Amniotic epithelial cell (primary cell): ENCODE data around the gene ZBTB20.
"Not testable (repeated sequence)": the region's sequence is repeated elsewhere in the genome, so short reads cannot be mapped to it uniquely, and the experiment has no call there.

Experiments used
- DNase-seq: peaks from one replicate; pipeline ENCODE4 v3.0.0-alpha.2; 2010; ENCODE audit warnings: low read depth

The ZBTB20 gene

GRCh38 chr3:114830652-114831051, 316.4 kb downstream of the ZBTB20 start:
- no peak for DNase-seq

- no peak for DNase-seq
These were observed 317.3 kb downstream of the ZBTB20 start for GRCh38 chr3:114829783-114830182.

- DNase-seq: peak; percentile 63
These were observed 319.6 kb downstream of the ZBTB20 start for GRCh38 chr3:114827495-114827894.

GRCh38 chr3:114824014-114824413, 323.1 kb downstream of the ZBTB20 start:
- DNase-seq: no peak

GRCh38 chr3:114823061-114823460, 324.0 kb downstream of the ZBTB20 start:
- DNase-seq: no peak

- DNase-seq: no peak
These were observed 331.0 kb downstream of the ZBTB20 start for GRCh38 chr3:114816052-114816451.

- DNase-seq: not testable (repeated sequence)
These were observed 334.4 kb downstream of the ZBTB20 start for GRCh38 chr3:114812541-114813238.

GRCh38 chr3:114809668-114810413, 337.2 kb downstream of the ZBTB20 start:
- DNase-seq: peak; percentile 15

GRCh38 chr3:114804099-114804498, 343.0 kb downstream of the ZBTB20 start:
- no peak for DNase-seq

- no peak for DNase-seq
These were observed 343.9 kb downstream of the ZBTB20 start for GRCh38 chr3:114803042-114803695.

GRCh38 chr3:114800272-114801031, 346.6 kb downstream of the ZBTB20 start:
- DNase-seq: no peak

- DNase-seq: no peak
These were observed 347.3 kb downstream of the ZBTB20 start for GRCh38 chr3:114799816-114800215.

- no peak for DNase-seq
These were observed 350.3 kb downstream of the ZBTB20 start for GRCh38 chr3:114796796-114797195.

- no peak for DNase-seq
These were observed 352.0 kb downstream of the ZBTB20 start for GRCh38 chr3:114794894-114795630.

GRCh38 chr3:114792159-114792918, 354.7 kb downstream of the ZBTB20 start:
- no peak for DNase-seq

GRCh38 chr3:114790752-114791151, 356.3 kb downstream of the ZBTB20 start:
- no peak for DNase-seq

GRCh38 chr3:114789803-114790202, 357.3 kb downstream of the ZBTB20 start:
- no peak for DNase-seq

- DNase-seq: peak; percentile 51
These were observed 371.7 kb downstream of the ZBTB20 start for GRCh38 chr3:114775395-114775794.

- DNase-seq: peak; percentile 72
These were observed 376.2 kb downstream of the ZBTB20 start for GRCh38 chr3:114770874-114771273.

- DNase-seq: peak; percentile 18
These were observed 383.0 kb downstream of the ZBTB20 start for GRCh38 chr3:114764056-114764492.

- DNase-seq: no peak
These were observed 384.9 kb downstream of the ZBTB20 start for GRCh38 chr3:114762144-114762543.
